Endometrial microvascular endothelial cells (primary cell): ENCODE results near the gene TRIM49D1. TPM values are rescaled to one million over a fixed set of nuclear protein-coding genes. Genes with fewer than 3 reads are reported as not detected.
"Not testable (repeated sequence)": the region's sequence is repeated elsewhere in the genome, so short reads cannot be mapped to it uniquely, and the experiment has no call there.

Source experiments
- in situ Hi-C: cut with HindIII; loops from 2 replicates; pipeline ENCODE4 v1.10.0; 2017; ENCODE audit warnings: low sequenced_read_pairs, low pct_unique_long_range_greater_than_20kb; ENCODE audit errors: inconsistent ontology term
- total RNA-seq: library from RNA; depleted of rRNA; stranded (reverse); fragments of >200 nt; gene quantifications from one replicate; pipeline ENCODE4 v1.2.3, GENCODE V29; 2015; ENCODE audit errors: inconsistent ontology term

TRIM49D1 gene, protein sequence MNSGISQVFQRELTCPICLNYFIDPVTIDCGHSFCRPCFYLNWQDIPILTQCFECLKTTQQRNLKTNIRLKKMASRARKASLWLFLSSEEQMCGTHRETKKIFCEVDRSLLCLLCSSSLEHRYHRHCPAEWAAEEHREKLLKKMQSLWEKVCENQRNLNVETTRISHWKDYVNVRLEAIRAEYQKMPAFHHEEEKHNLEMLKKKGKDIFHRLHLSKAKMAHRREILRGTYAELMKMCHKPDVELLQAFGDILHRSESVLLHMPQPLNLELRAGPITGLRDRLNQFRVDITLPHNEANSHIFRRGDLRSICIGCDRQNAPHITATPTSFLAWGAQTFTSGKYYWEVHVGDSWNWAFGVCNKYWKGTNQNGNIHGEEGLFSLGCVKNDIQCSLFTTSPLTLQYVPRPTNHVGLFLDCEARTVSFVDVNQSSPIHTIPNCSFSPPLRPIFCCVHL
- total RNA-seq = not detected

DNA sequence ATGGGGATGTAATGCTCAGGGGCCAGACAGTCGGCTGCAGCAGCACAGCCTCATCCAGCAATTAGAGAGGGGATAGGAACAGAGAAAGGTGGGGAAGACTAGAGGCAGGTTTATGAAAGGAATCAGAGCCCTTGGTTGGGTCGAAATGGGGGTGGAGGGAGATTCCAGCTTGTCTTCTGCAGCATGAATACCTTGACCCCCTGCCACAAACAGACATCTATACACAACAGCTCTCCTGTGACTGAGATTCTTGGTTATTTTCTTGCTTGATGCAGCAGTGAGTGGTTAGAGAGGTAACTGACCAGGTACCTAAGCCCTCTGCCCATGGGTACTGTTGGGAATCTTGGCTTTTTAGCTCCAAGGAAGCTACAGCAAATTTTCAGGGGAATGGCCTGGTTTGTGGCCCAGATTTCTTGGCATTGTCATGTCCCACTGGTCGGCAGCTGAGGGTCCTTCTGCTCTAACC lies at the start of gene TRIM49D1:
Gene TRIM49D1, minus strand, starts transcription at position 51 of the 466 bp plus-strand sequence. CDS start 4,535 bp downstream, outside the sequence.
- in situ Hi-C loops = no loop called here

DNA sequence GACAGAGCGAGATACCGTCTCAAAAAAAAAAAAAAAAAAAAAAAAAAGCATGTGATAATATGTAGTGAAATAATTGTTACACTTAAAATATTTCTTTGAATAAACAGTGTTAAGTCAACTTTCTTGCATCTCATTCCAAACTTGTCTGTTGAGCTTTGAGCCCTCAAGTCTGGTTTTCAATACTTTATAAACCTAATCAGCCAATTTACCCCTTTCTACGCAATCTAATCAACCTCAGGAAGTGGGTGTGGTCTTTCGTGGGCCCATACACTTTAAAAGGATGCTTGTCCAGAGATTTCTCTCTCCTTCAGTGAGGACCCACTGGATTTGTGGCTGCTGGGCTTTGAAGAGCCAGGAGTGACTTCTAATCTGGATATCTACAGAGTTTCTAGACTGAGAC lies 43.7 kb upstream of the TRIM49D1 start, which contains the start of gene TRIM64:
Gene TRIM64, plus strand, starts transcription at position 301 of the 400 bp plus-strand sequence. CDS start 2,467 bp downstream, outside the sequence.
- in situ Hi-C loops = not testable (repeated sequence)

DNA sequence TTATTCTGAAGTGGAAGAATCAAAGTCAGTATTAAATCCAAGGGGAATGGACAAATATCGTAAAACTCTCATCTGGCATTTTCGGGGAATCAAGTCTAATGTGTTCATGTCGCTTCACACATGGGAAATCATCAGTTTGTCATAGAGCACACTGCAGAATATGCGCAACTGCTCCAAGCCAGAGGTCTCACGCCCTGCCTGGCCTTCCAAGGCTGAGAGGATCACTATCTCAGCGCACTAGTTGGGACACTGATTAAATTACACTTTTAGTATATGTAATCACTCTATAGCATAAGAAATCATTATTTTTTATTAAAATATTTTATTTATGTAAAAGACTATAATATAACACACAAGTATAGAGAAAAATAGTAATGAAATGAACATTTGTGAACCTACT lies 38.8 kb upstream of the TRIM49D1 start:
- in situ Hi-C loops = not testable (repeated sequence)

DNA sequence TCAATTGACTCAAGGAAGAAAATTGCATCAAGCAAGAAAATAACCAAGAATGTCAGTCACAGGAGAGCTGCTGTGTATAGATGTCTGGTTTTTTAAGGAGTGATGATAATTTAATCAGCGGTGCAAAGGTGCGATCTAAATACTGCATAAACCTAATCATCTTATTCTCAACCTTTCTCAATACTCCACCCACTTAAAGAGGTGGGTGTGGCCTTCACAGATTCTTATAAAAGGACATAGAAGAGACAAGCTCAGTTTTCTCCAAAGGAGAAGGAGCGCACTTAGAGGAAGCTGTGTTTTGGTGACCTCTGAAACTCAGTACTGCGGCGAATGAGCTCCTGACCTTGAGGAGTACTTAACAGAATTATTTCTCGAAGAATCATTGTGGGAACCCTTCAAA lies 1.7 kb upstream of the TRIM49D1 start, which contains the start of gene TRIM49D2:
Gene TRIM49D2, plus strand, starts transcription at position 301 of the 400 bp plus-strand sequence. CDS start 2,698 bp downstream, outside the sequence.
- in situ Hi-C loops = not testable (repeated sequence)

DNA sequence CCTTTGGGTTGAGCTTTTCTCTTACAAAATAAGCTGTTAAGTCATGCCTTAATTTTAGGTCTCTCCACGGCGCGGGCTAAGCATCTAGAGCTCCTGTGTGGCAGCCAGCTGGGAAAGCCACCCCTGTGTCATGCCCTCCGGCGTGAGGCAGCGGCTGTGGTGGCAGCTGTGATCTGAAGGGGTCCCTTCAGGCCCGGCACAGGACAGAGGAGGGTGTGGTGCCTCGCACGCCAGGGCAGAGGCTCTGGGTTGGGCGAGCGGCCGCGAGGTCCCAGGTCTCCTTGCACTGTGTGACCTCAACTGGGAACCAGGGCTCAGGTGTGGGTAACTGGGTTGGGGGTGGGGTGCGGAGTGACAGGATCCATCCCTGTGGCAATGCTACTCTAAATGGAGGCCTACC lies 21.2 kb downstream of the TRIM49D1 start:
- in situ Hi-C loops = not testable (repeated sequence)

DNA sequence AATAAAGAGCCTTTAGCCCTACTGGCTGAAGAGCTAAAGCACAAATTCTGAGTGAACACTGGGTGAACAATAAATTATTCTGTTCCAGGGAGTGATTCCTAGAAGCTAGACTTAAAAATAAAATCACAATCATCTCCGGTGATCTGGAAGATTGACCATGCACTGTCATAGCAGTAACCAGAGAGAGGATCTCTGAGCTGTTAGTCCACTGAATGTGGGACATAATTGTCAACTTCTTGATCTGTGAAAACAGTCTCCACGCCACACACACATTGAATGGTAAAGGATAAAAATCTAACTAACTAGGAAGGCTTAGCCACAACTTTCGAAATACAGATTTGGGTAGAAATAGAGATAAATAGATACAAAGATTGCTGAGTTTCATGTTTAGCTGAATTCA lies 28.8 kb downstream of the TRIM49D1 start:
- in situ Hi-C loops = not testable (repeated sequence)

DNA sequence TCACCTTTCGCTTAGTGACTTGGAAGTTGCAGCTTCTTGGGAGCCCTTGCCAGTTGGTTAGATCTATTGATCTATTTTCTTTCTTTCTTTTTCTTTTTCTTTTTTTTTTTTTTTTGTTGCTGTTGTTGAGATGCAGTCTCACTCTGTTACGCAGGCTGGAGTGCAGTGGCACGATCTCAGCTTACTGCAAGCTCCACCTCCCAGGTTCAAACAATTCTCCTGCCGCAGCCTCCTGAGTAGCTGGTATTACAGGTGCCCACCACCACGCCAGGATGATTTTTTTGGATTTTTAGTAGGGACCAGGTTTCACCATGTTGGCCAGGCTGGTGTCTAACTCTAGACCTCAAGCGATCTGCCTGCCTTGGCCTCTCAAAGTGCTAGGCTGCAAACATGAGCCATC lies 44.5 kb downstream of the TRIM49D1 start:
- in situ Hi-C loops = not testable (repeated sequence)

DNA sequence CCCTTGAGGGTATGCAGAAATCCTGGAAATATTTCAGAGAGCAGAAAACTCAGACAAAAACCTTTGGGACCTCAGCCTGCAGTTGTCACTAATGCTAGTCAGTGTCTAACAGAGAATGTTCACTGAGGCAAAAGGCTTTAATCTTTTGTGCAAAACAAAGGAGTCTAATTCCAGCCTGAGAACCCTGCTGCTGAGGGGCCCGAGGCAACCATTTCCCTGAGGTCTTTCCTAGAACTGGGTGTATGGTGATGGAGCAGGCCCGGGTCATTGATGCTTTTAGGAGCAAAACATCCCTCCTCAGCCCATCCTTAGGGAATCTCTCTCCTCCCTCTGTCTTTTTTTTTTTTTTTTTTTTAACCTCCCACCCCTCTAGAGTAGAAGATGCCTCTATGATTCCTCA lies 49.5 kb downstream of the TRIM49D1 start:
- in situ Hi-C loops = not testable (repeated sequence)

DNA sequence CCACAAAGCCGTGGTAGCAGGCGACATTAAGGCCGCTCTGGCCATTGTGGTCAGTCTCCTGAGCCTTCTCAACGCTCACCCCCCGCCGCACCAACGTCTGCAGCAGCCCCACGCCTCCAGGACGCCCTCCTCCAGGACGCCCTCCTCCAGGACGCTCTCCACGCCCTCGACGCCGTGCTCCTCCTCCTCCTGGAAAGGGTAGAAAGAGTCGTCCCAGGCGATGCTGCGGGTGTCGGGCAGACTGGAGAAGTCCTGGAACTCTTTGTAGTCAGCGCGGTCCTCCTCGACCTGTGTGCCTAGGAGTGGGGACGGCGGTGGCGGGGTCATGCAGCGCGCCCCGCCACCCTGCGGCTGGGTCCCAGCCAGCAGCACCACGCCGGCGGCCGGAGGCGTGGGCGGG lies 56.8 kb downstream of the TRIM49D1 start:
- in situ Hi-C loops = not testable (repeated sequence)

DNA sequence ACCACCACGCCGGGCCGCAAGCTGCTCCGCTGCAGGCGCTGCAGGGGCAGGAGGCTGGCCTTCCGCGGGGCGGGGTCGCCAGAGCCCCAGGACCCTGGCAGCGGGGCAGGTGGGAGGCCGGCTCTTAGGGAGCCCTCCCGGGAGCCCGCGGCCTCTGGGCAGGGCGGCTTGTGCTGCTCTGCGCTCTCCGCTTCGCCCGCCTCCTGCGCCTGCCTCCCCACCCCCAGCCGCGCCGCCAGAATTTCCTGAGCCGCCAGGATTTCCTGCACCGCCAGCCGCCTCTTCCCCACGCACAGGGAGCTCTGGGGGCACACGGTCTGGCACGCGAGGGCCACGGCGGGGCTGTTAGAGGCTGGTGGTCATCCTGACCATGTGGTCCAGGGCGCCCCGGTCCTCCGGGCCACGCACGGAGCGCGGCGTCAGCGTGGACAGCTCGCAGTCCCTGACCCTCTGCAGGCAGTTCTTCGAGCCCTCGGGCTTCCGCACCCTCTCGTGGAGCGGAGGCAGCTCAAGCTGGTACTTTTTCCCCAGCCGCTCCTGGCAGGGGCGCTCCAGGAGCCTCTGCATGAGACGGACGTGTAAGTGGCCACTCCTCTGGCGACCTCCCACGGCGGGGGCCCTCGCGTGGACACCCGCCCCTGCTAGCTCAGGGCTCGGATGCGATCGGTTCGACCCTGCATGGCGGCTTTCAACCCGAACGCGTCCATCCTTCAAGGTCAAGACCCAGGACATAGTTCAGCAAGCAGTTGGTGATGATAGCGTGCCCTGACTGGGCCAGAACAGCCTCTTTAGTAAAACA lies 57.9 kb downstream of the TRIM49D1 start:
- in situ Hi-C loops = not testable (repeated sequence)

Other genes starting within 250 kb of the TRIM49D1 start
- gene TRIM77, start 211.9 kb downstream of the TRIM49D1 start, total RNA-seq = not detected
- gene TRIM49, start 113.7 kb downstream of the TRIM49D1 start, total RNA-seq = not detected
- gene TRIM64B, start 43.8 kb downstream of the TRIM49D1 start, total RNA-seq = not detected
- gene TRIM49D2, start 1.8 kb upstream of the TRIM49D1 start, total RNA-seq = not detected
- gene TRIM64, start 43.8 kb upstream of the TRIM49D1 start, total RNA-seq = not detected
- gene TRIM49C, start 108.9 kb upstream of the TRIM49D1 start, total RNA-seq = not detected
- not detected for gene UBTFL1, start 163.7 kb upstream of the TRIM49D1 start, total RNA-seq
- not detected for gene NAALAD2, start 212.4 kb upstream of the TRIM49D1 start, total RNA-seq